ENCODE measurements around the gene IGFBPL1.

IGFBPL1 gene

GRCh38 chr9:38359297-38359653, 65.0 kb downstream of the IGFBPL1 start:
- no peak for TF ChIP-seq CTCF (IDR thresholded peaks at IDR 0.05; ENCODE audit: low read depth, low read length)
- no peak for DNase-seq (ENCODE audit: low read depth in 2 of 2)
- no peak overlapping the region for H3K4me3 ChIP-seq (replicated peaks in 1 of 2; ENCODE audit: low read depth in 2 of 2, low read length in 2 of 2)

DNA sequence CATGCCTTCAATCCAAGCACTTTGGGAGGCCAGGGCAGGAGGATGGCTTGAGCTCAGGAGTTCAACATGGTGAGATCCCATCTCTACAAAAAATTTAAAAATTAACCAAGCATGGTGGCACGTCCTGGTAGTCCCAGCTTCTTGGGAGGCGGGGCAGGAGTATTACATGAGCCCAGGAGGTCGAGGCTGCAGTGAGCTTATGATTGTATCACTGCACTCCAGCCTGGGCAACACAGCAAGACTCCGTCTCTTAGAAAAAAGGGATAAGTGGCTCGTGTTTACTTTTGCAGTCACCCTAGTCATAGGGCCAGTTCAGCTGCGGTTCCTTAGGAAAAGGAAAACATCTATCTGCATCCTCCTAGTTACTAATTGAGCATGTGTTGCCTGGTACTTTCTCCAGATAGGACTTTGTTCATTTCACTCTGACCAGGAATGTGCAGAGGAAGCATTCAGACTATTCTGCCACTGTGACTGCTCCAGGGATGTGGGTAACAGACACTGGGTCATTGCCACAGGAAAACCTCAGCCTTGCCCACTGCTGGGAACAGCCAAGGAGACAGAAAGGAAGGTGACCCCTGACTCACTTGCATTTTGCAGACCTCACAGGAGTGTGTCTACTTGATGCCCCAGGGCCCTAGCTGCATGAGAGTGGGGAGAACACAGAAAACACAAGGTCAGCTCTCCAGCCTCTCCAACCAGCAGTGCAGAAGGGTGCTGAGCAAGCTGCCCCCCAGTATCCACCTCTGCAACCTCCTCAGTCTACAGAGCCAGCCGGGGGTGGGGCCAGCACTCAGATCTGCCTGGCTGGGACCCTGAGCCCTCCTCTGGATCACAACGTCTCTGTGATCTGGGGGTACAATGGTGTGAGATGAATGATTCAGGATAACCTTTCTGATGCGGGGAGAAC, 65.6 kb downstream of the IGFBPL1 start:
- no peak for DNase-seq (ENCODE audit: low read depth in 2 of 2)
- TF ChIP-seq CTCF (IDR thresholded peaks at IDR 0.05; ENCODE audit: low read depth, low read length) = no peak
- no peak overlapping the region for H3K4me3 ChIP-seq (replicated peaks in 1 of 2; ENCODE audit: low read depth in 2 of 2, low read length in 2 of 2)

DNA sequence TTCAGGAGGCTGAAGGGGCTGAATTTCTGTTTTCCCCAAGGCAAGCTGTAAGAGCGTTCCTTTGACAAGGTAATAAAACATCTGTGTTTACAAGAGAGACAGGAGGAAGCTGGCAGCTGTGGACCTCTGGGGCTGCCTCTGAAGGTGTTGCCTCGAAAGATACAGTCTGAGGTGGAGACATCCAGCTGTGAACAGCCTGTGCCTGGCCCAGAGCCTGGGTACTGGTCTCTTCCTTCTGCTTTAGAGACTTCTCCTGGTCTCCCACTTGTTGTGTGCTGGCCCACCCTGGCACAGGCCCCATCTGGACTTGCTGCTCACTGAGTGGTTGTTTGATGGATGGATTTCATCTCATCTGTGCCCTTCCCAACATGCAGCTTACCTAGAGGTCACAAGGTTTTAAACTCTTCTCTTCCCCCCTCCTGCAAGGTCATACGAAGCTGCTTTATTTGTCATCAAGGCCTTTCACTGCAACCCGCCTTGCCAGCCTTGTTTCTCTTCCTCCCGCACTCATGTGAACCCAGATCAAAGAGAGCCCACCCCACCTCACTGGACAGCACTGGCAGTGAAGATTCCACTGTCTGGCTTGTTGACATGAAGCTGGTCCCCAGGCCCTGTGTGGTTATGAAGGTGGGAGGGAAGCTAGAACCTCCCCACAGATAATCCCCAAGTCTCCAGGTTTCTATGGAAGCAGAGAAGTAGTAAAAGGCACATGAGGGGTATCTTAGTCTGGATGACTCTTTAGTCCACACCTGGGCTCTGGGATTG, 66.7 kb downstream of the IGFBPL1 start:
- no peak for TF ChIP-seq CTCF (IDR thresholded peaks at IDR 0.05; ENCODE audit: low read depth, low read length)
- H3K4me3 ChIP-seq (replicated peaks in 1 of 2; ENCODE audit: low read depth in 2 of 2, low read length in 2 of 2) = no peak overlapping the region
- DNase-seq (ENCODE audit: low read depth in 2 of 2) = no peak

DNA sequence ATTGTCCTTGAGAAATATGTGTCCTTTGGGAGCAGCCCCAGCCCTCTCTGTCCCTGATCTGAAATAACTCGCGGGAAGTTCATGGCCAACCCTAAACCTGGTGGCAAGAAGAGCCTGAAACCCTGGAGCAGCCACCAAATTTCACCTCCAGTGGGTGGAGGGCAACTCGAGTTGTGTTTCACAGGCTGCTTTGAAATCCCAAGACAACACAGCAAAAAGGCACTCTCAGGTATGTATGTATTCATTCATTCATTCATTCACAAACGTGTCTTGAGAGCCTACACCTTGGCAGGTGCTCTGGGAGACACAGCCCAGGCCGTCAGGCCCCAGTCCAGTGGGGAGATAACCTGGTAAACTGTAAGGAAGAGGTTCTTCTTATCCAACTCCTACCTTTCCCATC, 67.4 kb downstream of the IGFBPL1 start:
- H3K4me3 ChIP-seq (replicated peaks in 1 of 2; ENCODE audit: low read depth in 2 of 2, low read length in 2 of 2) = no peak overlapping the region
- no peak for TF ChIP-seq CTCF (IDR thresholded peaks at IDR 0.05; ENCODE audit: low read depth, low read length)
- no peak for DNase-seq (ENCODE audit: low read depth in 2 of 2)

Measured in cardiac fibroblast (primary cell).